Loucy (cell line): ENCODE data around the gene TPSD1.

ENCODE experiments used
- H2AFZ ChIP-seq: fragments of 200-600 bp; sonication (generic); 2 replicates; pipeline ENCODE4 v1.6.0; 2016; ENCODE audit warnings: antibody characterized with exemption, mild to moderate bottlenecking, low read length, moderate library complexity
- H3F3A ChIP-seq: fragments of 200-600 bp; 2 replicates; pipeline ENCODE4 v1.6.0; 2016; ENCODE audit warnings: antibody characterized with exemption, low read depth, mild to moderate bottlenecking
- H3K27me3 ChIP-seq: fragments of 200-600 bp; sonication (generic); 2 replicates; pipeline ENCODE4 v1.6.1; 2014; ENCODE audit warnings: low read length, mild to moderate bottlenecking; ENCODE audit not compliant: insufficient read depth, poor library complexity, severe bottlenecking
- H3K36me3 ChIP-seq: fragments of 200-600 bp; sonication (generic); 2 replicates; pipeline ENCODE4 v1.6.1; 2016; ENCODE audit warnings: low read length; ENCODE audit not compliant: insufficient read depth
- H3K4me1 ChIP-seq: fragments of 200-600 bp; sonication (generic); 2 replicates; pipeline ENCODE4 v1.5.1; 2014; ENCODE audit warnings: low read length, mild to moderate bottlenecking; ENCODE audit not compliant: insufficient read depth, poor library complexity, severe bottlenecking
- H3K4me2 ChIP-seq: fragments of 200-600 bp; sonication (generic); 2 replicates; pipeline ENCODE4 v1.6.0; 2014; ENCODE audit warnings: antibody characterized with exemption, low read length, low read depth, mild to moderate bottlenecking; ENCODE audit not compliant: poor library complexity, severe bottlenecking
- H3K4me3 ChIP-seq: fragments of 200-600 bp; sonication (generic); 2 replicates; pipeline ENCODE4 v1.5.1; 2014; ENCODE audit warnings: low read length, mild to moderate bottlenecking, mixed read lengths; ENCODE audit not compliant: poor library complexity, severe bottlenecking
- H3K79me2 ChIP-seq: fragments of 200-600 bp; sonication (generic); 2 replicates; pipeline ENCODE4 v1.6.1; 2014; ENCODE audit warnings: low read length; ENCODE audit not compliant: insufficient read depth
- H3K9ac ChIP-seq: fragments of 200-600 bp; sonication (generic); 2 replicates; pipeline ENCODE4 v1.6.0; 2014; ENCODE audit warnings: mild to moderate bottlenecking, low read depth, low read length, moderate library complexity; ENCODE audit not compliant: poor library complexity, severe bottlenecking
- H3K9me2 ChIP-seq: fragments of 200-600 bp; sonication (generic); replicated peaks from 2 replicates; pipeline ENCODE4 v1.6.1; 2016; ENCODE audit warnings: low read depth, low read length, mixed read lengths
- H3K9me3 ChIP-seq: fragments of 200-600 bp; sonication (generic); 2 replicates; pipeline ENCODE4 v1.6.1; 2014; ENCODE audit warnings: mild to moderate bottlenecking, antibody characterized with exemption, low read length, low read depth; ENCODE audit not compliant: insufficient read depth
- H4K20me1 ChIP-seq: fragments of 200-600 bp; sonication (generic); 2 replicates; pipeline ENCODE4 v1.6.0; 2014; ENCODE audit warnings: antibody characterized with exemption, low read length, mild to moderate bottlenecking; ENCODE audit not compliant: insufficient read depth, poor library complexity, severe bottlenecking
- CTCF ChIP-seq: fragments of 200-600 bp; sonication (generic); conservative IDR thresholded peaks from 2 replicates; pipeline ENCODE4 v1.5.1; 2014; ENCODE audit warnings: mild to moderate bottlenecking, antibody characterized with exemption, low read length
- EZH2phosphoT487 ChIP-seq: fragments of 200-600 bp; IDR thresholded peaks from 2 replicates; pipeline ENCODE4 v1.6.1; 2018; ENCODE audit warnings: antibody characterized with exemption, mild to moderate bottlenecking, moderate library complexity, borderline replicate concordance

Gene TPSD1

GRCh38 chr16:1211451-1212268 lies 44.2 kb upstream of the TPSD1 start:
- Histone ChIP-seq H3K27me3 (no peaks in the 10 kb centered on the region), H4K20me1 (no peaks in the 10 kb centered on the region), H3F3A (no peaks in the 10 kb centered on the region), H2AFZ (no peak overlapping the region), H3K4me2 (no peak overlapping the region), H3K9me2 (no peaks in the 10 kb centered on the region), H3K4me1 (no peaks in the 10 kb centered on the region), H3K4me3 (no peak overlapping the region), H3K79me2 (no peaks in the 10 kb centered on the region), H3K9me3 (no peaks in the 10 kb centered on the region), H3K36me3 (no peaks in the 10 kb centered on the region), H3K9ac (no peak overlapping the region)
- TF ChIP-seq EZH2phosphoT487 (no peak), CTCF (no peak)

DNA sequence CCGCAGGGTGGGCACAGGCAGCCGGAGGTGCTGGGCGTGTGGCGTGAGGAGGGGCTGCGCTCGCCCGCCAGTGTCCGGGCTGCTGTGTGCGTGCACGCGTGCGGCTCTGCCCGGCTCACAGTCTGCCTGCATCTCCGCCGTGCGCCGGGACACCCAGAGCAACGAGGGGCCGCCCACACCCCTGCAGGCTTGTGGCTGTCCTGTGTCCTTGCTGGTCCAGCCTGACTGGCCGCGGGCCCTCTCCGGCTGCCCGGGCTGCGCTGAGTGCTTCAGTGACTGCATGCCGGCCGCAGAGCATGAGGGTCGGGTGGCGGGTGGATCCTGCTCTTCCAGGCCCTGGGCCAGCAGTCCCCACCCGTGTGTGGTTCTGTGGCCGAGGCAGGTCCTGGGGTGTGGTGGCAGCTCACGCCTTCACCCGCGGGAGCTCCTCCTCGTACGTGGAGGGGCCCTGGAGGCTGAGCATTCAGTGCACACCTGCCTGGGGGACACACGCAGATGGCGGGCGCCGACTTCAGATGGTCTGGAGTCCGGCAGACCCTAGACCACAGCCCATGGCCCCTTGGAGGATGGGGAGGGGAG lies 43.2 kb upstream of the TPSD1 start:
- H4K20me1 ChIP-seq: no peaks in the 10 kb centered on the region
- H3K4me2 ChIP-seq: no peak overlapping the region
- no peaks in the 10 kb centered on the region for H3K27me3 ChIP-seq
- no peak overlapping the region for H3K9ac ChIP-seq
- no peaks in the 10 kb centered on the region for H3K9me3 ChIP-seq
- no peak for TF ChIP-seq EZH2phosphoT487
- no peak for TF ChIP-seq CTCF
- no peak overlapping the region for H3K4me3 ChIP-seq
- H3K36me3 ChIP-seq: no peaks in the 10 kb centered on the region
- H3K79me2 ChIP-seq: no peaks in the 10 kb centered on the region
- no peak overlapping the region for H2AFZ ChIP-seq
- no peaks in the 10 kb centered on the region for H3K9me2 ChIP-seq
- H3F3A ChIP-seq: no peaks in the 10 kb centered on the region
- H3K4me1 ChIP-seq: no peaks in the 10 kb centered on the region

DNA sequence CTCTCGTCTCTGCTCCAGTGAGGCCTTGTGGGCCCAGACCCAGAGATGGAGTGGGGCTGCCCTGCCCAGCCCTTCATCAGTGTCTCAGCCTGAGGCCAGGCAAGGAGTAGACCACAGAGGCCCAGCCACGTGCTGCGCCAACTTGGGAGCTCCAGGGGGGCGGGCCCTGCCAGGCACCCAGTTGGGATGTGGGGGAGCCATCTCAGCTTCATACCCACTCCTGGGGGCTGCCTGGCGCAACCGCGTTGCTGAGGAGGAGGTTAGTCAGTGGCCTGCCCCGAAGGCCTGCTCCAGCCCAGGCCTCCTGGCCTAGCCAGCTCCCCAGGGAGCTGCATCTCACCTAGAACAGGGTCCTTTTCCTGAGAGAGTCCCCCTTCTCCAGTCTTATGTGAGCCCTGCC lies 42.6 kb upstream of the TPSD1 start:
- no peaks in the 10 kb centered on the region for H3K4me1 ChIP-seq
- no peak overlapping the region for H3K4me3 ChIP-seq
- no peak overlapping the region for H3K9ac ChIP-seq
- H3K9me2 ChIP-seq: no peaks in the 10 kb centered on the region
- H3K27me3 ChIP-seq: no peaks in the 10 kb centered on the region
- no peaks in the 10 kb centered on the region for H3F3A ChIP-seq
- no peaks in the 10 kb centered on the region for H3K79me2 ChIP-seq
- H2AFZ ChIP-seq: no peak overlapping the region
- H3K36me3 ChIP-seq: no peaks in the 10 kb centered on the region
- H3K9me3 ChIP-seq: no peaks in the 10 kb centered on the region
- H3K4me2 ChIP-seq: no peak overlapping the region
- TF ChIP-seq EZH2phosphoT487 (no peak), CTCF (no peak)
- no peaks in the 10 kb centered on the region for H4K20me1 ChIP-seq
